GM12878 (cell line): ENCODE measurements around the gene CDKN2B. TPM values are rescaled to one million over a fixed set of nuclear protein-coding genes. Genes with fewer than 3 reads are reported as not detected.

Experiments
- ATAC-seq: fragments of 200-7000 bp; cut with Tn5 transposase; 3 replicates; pipeline ENCODE4 v1.9.1; 2020; ENCODE audit warnings: mild to moderate bottlenecking, moderate library complexity
- BruUV-seq: library from RNA; stranded (reverse); fragments of 400-500 nt; replicated peaks from 2 replicates; lab custom pipeline; 2021; lab: Mats Ljungman, UMichigan
- CTCF ChIA-PET: fragments of 300-600 bp; sonication (Branson Sonifier 250); formaldehyde crosslinking; extraction: SDS; loops from one replicate; lab custom pipeline; 2021; ENCODE audit warnings: inconsistent platforms; lab: Yijun Ruan, JAX
- POLR2A ChIA-PET: fragments of 350-600 bp; formaldehyde crosslinking; extraction: SDS; loops from one replicate; lab custom pipeline; 2021; ENCODE audit warnings: inconsistent platforms; lab: Charles Lee
- RAD21 ChIA-PET: fragments of 300-600 bp; sonication (Branson Sonifier 250); formaldehyde crosslinking; loops from one replicate; lab custom pipeline; 2023; ENCODE audit warnings: antibody characterized with exemption; ENCODE audit not compliant: unreplicated experiment; lab: Charles Lee
- SMC1A ChIA-PET: fragments of 300-600 bp; sonication (Branson Sonifier 250); formaldehyde crosslinking; loops from one replicate; lab custom pipeline; 2023; ENCODE audit not compliant: unreplicated experiment, uncharacterized antibody; lab: Charles Lee
- DNase-seq: peaks from one replicate; pipeline ENCODE4 v3.0.0-alpha.2; 2011; ENCODE audit warnings: low read depth, low spot score
- FAIRE-seq: peaks from 3 replicates; lab custom pipeline; 2011; peaks lifted over from hg19 to GRCh38; lab: Jason Lieb, UNC
- H2AFZ ChIP-seq: 2 replicates; pipeline ENCODE4 v1.6.0; 2011; ENCODE audit warnings: low read depth, low read length, control low read depth; ENCODE audit not compliant: control insufficient read depth
- H3K27ac ChIP-seq: 2 replicates; pipeline ENCODE4 v1.5.1; 2011; ENCODE audit warnings: control low read depth; ENCODE audit not compliant: control insufficient read depth, insufficient read depth
- H3K27me3 ChIP-seq, 2 experiments: replicated peaks in 1 of 2; 2 replicates each; pipeline versions ENCODE4 v1.6.0 to v1.6.1; 2011; ENCODE audit warnings: low read length in 1 of 2; ENCODE audit not compliant: control insufficient read depth in 2 of 2, insufficient read depth in 2 of 2
- H3K36me3 ChIP-seq, 2 experiments: 2 replicates each; pipeline ENCODE4 v1.5.1; 2011; ENCODE audit warnings: low read length in 1 of 2; ENCODE audit not compliant: control insufficient read depth in 2 of 2, insufficient read depth in 2 of 2
- H3K4me1 ChIP-seq: 2 replicates; pipeline ENCODE4 v1.6.1; 2011; ENCODE audit warnings: mild to moderate bottlenecking, low read length, moderate library complexity, mixed read lengths; ENCODE audit not compliant: control insufficient read depth, insufficient read depth
- H3K4me2 ChIP-seq: 2 replicates; pipeline ENCODE4 v1.6.0; 2011; ENCODE audit warnings: control low read depth; ENCODE audit not compliant: control insufficient read depth, insufficient read depth
- H3K4me3 ChIP-seq: fragments of 200-600 bp; sonication (generic); 2 replicates; pipeline ENCODE4 v1.5.1; 2016
- H3K79me2 ChIP-seq: 2 replicates; pipeline ENCODE4 v1.6.0; 2011; ENCODE audit warnings: low read length; ENCODE audit not compliant: control insufficient read depth, insufficient read depth
- H3K9ac ChIP-seq: 2 replicates; pipeline ENCODE4 v1.8.0; 2011; ENCODE audit warnings: low read length, control low read depth, mixed read lengths; ENCODE audit not compliant: control insufficient read depth, insufficient read depth
- H3K9me3 ChIP-seq: replicated peaks from 3 replicates; pipeline ENCODE4 v1.5.1; 2011; ENCODE audit warnings: mild to moderate bottlenecking, low read length; ENCODE audit not compliant: control insufficient read depth, insufficient read depth
- H4K20me1 ChIP-seq: 2 replicates; pipeline ENCODE4 v1.6.0; 2011; ENCODE audit not compliant: control insufficient read depth, insufficient read depth
- BMI1 ChIP-seq: fragments of 450-650 bp; IDR thresholded peaks from 2 replicates; pipeline ENCODE4 v1.6.1; 2016; ENCODE audit warnings: mild to moderate bottlenecking, moderate library complexity, borderline replicate concordance
- CEBPB ChIP-seq, 2 experiments: fragments of 150-350 bp in 1 of 2; IDR thresholded peaks; 2 replicates each; pipeline ENCODE4 v1.6.1; 2012 to 2014; ENCODE audit warnings: low read depth in 2 of 2, low read length in 2 of 2, borderline replicate concordance in 1 of 2, inconsistent platforms in 1 of 2
- CHD1 ChIP-seq: IDR thresholded peaks from 2 replicates; pipeline ENCODE4 v1.6.1; 2012; ENCODE audit warnings: low read depth, low read length, improper control_type of control experiment
- CREM ChIP-seq: IDR thresholded peaks from 2 replicates; pipeline ENCODE4 v1.6.1; 2014; ENCODE audit warnings: antibody characterized with exemption, low read depth
- EP300 ChIP-seq, 2 experiments: fragments of 150-350 bp in 1 of 2; IDR thresholded peaks; 2 replicates each; pipeline ENCODE4 v1.6.1; 2011 to 2012; ENCODE audit warnings: low read depth in 2 of 2, low read length in 2 of 2, borderline replicate concordance in 1 of 2, improper control_type of control experiment in 1 of 2, inconsistent platforms in 1 of 2; ENCODE audit not compliant: control insufficient read depth in 1 of 2
- EZH2 ChIP-seq: IDR thresholded peaks from 2 replicates; pipeline ENCODE4 v1.6.1; 2012; ENCODE audit warnings: low read depth, mild to moderate bottlenecking, control low read depth, inconsistent platforms, low read length, borderline replicate concordance; ENCODE audit not compliant: control insufficient read depth
- FOXM1 ChIP-seq: IDR thresholded peaks from 2 replicates; pipeline ENCODE4 v1.6.1; 2012; ENCODE audit warnings: low read depth, mild to moderate bottlenecking, inconsistent platforms, low read length, moderate library complexity
- GABPA ChIP-seq: IDR thresholded peaks from 2 replicates; pipeline ENCODE4 v1.6.1; 2014; ENCODE audit warnings: antibody characterized with exemption, low read depth, mild to moderate bottlenecking, inconsistent platforms
- HCFC1 ChIP-seq: fragments of 150-350 bp; IDR thresholded peaks from 2 replicates; pipeline ENCODE4 v1.6.1; 2014; ENCODE audit warnings: low read length
- MYB ChIP-seq: fragments of 150-350 bp; IDR thresholded peaks from 2 replicates; pipeline ENCODE4 v1.6.1; 2014; ENCODE audit warnings: mild to moderate bottlenecking, low read depth, low read length, borderline replicate concordance
- PAX5 ChIP-seq: IDR thresholded peaks from 2 replicates; pipeline ENCODE4 v1.6.1; 2011; ENCODE audit warnings: low read depth, low read length, borderline replicate concordance
- PML ChIP-seq: IDR thresholded peaks from 2 replicates; pipeline ENCODE4 v1.6.1; 2012; ENCODE audit warnings: low read length, inconsistent platforms
- POLR2AphosphoS2 ChIP-seq: IDR thresholded peaks from 2 replicates; pipeline ENCODE4 v1.6.1; 2011; ENCODE audit warnings: low read depth, mild to moderate bottlenecking, low read length, improper control_type of control experiment, moderate library complexity
- SMAD1 ChIP-seq: fragments of 450-650 bp; IDR thresholded peaks from 2 replicates; pipeline ENCODE4 v1.6.1; 2018; ENCODE audit warnings: mild to moderate bottlenecking, low read depth; ENCODE audit not compliant: partially characterized antibody
- WGBS: methylation state at CpG from one replicate; pipeline ENCODE4 v1.1.6; 2016; ENCODE audit warnings: low lambda C conversion rate; ENCODE audit not compliant: insufficient replicate concordance, insufficient coverage; ENCODE audit errors: missing lambda C conversion rate; 5-methylcytosine and 5-hydroxymethylcytosine counted together
- in situ Hi-C: fragments of 300-500 bp; cut with MboI; formaldehyde crosslinking; loops from 9 replicates; pipeline ENCODE4 v1.14.3; 2018; ENCODE audit warnings: mixed read lengths
- intact Hi-C: fragments of 100-400 bp; cut with micrococcal nuclease; formaldehyde crosslinking; loops from one replicate; pipeline ENCODE4 v1.14.2; 2022; ENCODE audit not compliant: unreplicated experiment
- polyA plus RNA-seq, 11 experiments: library from polyadenylated mRNA; depleted of rRNA in 4 of 11; unstranded in 6 of 11; stranded (reverse) in 5 of 11; fragments of >200 nt; fragmentation: Nextera tagmentation in 4 of 11; fragmentation: Illumina TruSeq in 1 of 11; extraction: Ambion mirVana in 4 of 11; extraction: Trizol in 1 of 11; gene quantifications; 1 replicate in 1 of 11; 2 replicates in 10 of 11; pipeline versions ENCODE4 v1.2.1 to v1.2.3, GENCODE V29; 2011 to 2016; ENCODE audit warnings: inconsistent platforms in 2 of 11, missing spikeins in 2 of 11, low read depth in 1 of 11
- total RNA-seq, 4 experiments: library from RNA; depleted of rRNA in 3 of 4; stranded (reverse); fragments of >200 nt in 3 of 4; fragmentation: Illumina TruSeq in 1 of 4; extraction: Trizol in 1 of 4; gene quantifications; 2 replicates each; pipeline versions ENCODE4 v1.2.1 to v1.2.3, GENCODE V29; 2013 to 2021
- TF ChIP-seq, protein P1 (sequence below): IDR thresholded peaks from 2 replicates; pipeline ENCODE4 v1.6.1; 2011; ENCODE audit warnings: borderline replicate concordance, low read depth, mild to moderate bottlenecking, moderate library complexity, mixed read lengths, low read length; ENCODE audit not compliant: insufficient read depth; ENCODE audit errors: extremely low read length
- TF ChIP-seq, protein P2 (sequence below): IDR thresholded peaks from 2 replicates; pipeline ENCODE4 v1.6.1; 2011; ENCODE audit warnings: low read depth, mild to moderate bottlenecking, low read length, moderate library complexity, borderline replicate concordance; ENCODE audit errors: extremely low read depth
- TF ChIP-seq, protein P3 (sequence below): fragments of 150-350 bp; IDR thresholded peaks from 2 replicates; pipeline ENCODE4 v1.6.1; 2014; ENCODE audit warnings: mild to moderate bottlenecking, low read depth, low read length
- TF ChIP-seq, protein P4 (sequence below): fragments of 450-650 bp; IDR thresholded peaks from 2 replicates; pipeline ENCODE4 v1.6.1; 2016; ENCODE audit warnings: mild to moderate bottlenecking

Gene CDKN2B
- total and polyA plus RNA-seq, 10 of the 15 experiments (the other 5 are each of a cell fraction or from before 2014, with no cell fraction given): 0.03 to 0.47 (median 0.08) TPM; not detected in 1

GRCh38 chr9:22041344-22041743 is 32.2 kb upstream of the CDKN2B start:
- FAIRE-seq: no peak
- no peak for ATAC-seq
- TF ChIP-seq PAX5: no peak
- TF ChIP-seq, protein P1, sequence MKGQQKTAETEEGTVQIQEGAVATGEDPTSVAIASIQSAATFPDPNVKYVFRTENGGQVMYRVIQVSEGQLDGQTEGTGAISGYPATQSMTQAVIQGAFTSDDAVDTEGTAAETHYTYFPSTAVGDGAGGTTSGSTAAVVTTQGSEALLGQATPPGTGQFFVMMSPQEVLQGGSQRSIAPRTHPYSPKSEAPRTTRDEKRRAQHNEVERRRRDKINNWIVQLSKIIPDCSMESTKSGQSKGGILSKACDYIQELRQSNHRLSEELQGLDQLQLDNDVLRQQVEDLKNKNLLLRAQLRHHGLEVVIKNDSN: no peak
- no peak for TF ChIP-seq FOXM1
- no peak for TF ChIP-seq GABPA
- TF ChIP-seq, protein P2, sequence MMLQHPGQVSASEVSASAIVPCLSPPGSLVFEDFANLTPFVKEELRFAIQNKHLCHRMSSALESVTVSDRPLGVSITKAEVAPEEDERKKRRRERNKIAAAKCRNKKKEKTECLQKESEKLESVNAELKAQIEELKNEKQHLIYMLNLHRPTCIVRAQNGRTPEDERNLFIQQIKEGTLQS: no peak
- no peak for TF ChIP-seq BMI1
- no peak for TF ChIP-seq EP300 (IDR thresholded peaks at IDR 0.05; ENCODE audit: borderline replicate concordance in 1 of 2, control insufficient read depth in 1 of 2, low read depth in 2 of 2, low read length in 2 of 2)
- no peak for TF ChIP-seq SMAD1
- TF ChIP-seq, protein P3, sequence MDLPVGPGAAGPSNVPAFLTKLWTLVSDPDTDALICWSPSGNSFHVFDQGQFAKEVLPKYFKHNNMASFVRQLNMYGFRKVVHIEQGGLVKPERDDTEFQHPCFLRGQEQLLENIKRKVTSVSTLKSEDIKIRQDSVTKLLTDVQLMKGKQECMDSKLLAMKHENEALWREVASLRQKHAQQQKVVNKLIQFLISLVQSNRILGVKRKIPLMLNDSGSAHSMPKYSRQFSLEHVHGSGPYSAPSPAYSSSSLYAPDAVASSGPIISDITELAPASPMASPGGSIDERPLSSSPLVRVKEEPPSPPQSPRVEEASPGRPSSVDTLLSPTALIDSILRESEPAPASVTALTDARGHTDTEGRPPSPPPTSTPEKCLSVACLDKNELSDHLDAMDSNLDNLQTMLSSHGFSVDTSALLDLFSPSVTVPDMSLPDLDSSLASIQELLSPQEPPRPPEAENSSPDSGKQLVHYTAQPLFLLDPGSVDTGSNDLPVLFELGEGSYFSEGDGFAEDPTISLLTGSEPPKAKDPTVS: no peak
- TF ChIP-seq HCFC1: no peak
- TF ChIP-seq EZH2: no peak
- no peak for TF ChIP-seq POLR2AphosphoS2
- TF ChIP-seq MYB: no peak
- TF ChIP-seq PML: no peak
- no peak for TF ChIP-seq CHD1
- no peak for TF ChIP-seq CEBPB (IDR thresholded peaks at IDR 0.05; ENCODE audit: borderline replicate concordance in 1 of 2, low read depth in 2 of 2, low read length in 2 of 2)
- TF ChIP-seq CREM: no peak
- TF ChIP-seq, protein P4, sequence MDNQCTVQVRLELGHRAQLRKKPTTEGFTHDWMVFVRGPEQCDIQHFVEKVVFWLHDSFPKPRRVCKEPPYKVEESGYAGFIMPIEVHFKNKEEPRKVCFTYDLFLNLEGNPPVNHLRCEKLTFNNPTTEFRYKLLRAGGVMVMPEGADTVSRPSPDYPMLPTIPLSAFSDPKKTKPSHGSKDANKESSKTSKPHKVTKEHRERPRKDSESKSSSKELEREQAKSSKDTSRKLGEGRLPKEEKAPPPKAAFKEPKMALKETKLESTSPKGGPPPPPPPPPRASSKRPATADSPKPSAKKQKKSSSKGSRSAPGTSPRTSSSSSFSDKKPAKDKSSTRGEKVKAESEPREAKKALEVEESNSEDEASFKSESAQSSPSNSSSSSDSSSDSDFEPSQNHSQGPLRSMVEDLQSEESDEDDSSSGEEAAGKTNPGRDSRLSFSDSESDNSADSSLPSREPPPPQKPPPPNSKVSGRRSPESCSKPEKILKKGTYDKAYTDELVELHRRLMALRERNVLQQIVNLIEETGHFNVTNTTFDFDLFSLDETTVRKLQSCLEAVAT: no peak

More at GRCh38 chr9:22041344-22041743, 32.2 kb upstream of the CDKN2B start:
- no peak overlapping the region for H3K4me3 ChIP-seq
- RAD21 ChIA-PET: interaction anchor here (0.9 to 6.9 kb wide), 2 partner anchors 63 to 229 kb away, joined by 3 to 59 read pairs; no protein-coding TSS in a partner anchor
- BruUV-seq: no TSS peak
- no peaks in the 10 kb centered on the region for H4K20me1 ChIP-seq
- no peak overlapping the region for H3K27ac ChIP-seq
- SMC1A ChIA-PET: interaction anchor here (0.9 to 1.1 kb wide), 2 partner anchors 9 to 11 kb away, joined by 3 read pairs; no protein-coding TSS in a partner anchor
- no peak overlapping the region for H3K4me2 ChIP-seq
- 100% methylated on average over 1 of the region's 1 CpG for whole genome bisulfite sequencing
- no peak overlapping the region for H2AFZ ChIP-seq
- H3K27me3 ChIP-seq: no peaks in the 10 kb centered on the region; a peak in 1 of 4 replicates
- H3K9me3 ChIP-seq: no peaks in the 10 kb centered on the region
- no peaks in the 10 kb centered on the region for H3K36me3 ChIP-seq
- POLR2A ChIA-PET: interaction anchor here (0.6 kb wide), 1 partner anchor 15 kb away, joined by 3 read pairs; no protein-coding TSS in a partner anchor
- no peaks in the 10 kb centered on the region for H3K79me2 ChIP-seq
- no peaks in the 10 kb centered on the region for H3K4me1 ChIP-seq
- in situ Hi-C loops: no loop called here
- no peak overlapping the region for H3K9ac ChIP-seq
- CTCF ChIA-PET: interaction anchor here (1.2 to 9.7 kb wide), 5 partner anchors 11 to 411 kb away, joined by 4 to 182 read pairs (median 4); partner anchors contain the start of gene CDKN2B
- intact Hi-C loops: no loop called here
- no peak for DNase-seq
